GM19452 (cell line): Measurements from ENCODE around the gene TRAPPC10.
A peak's percentile ranks its signal among the peaks of the same experiment; 100 is the strongest.

ENCODE experiments used
- ATAC-seq: cut with Tn5 transposase; IDR thresholded peaks from one replicate; pipeline ENCODE4 v1.9.1; 2021; ENCODE audit not compliant: unreplicated experiment

Gene TRAPPC10

GRCh38 chr21:44011579-44012473 is at the start of gene TRAPPC10:
TRAPPC10 (plus strand) TSS chr21:44012309; CDS start chr21:44012494, 185 bp downstream.
- ATAC-seq, result peak; percentile 69

DNA sequence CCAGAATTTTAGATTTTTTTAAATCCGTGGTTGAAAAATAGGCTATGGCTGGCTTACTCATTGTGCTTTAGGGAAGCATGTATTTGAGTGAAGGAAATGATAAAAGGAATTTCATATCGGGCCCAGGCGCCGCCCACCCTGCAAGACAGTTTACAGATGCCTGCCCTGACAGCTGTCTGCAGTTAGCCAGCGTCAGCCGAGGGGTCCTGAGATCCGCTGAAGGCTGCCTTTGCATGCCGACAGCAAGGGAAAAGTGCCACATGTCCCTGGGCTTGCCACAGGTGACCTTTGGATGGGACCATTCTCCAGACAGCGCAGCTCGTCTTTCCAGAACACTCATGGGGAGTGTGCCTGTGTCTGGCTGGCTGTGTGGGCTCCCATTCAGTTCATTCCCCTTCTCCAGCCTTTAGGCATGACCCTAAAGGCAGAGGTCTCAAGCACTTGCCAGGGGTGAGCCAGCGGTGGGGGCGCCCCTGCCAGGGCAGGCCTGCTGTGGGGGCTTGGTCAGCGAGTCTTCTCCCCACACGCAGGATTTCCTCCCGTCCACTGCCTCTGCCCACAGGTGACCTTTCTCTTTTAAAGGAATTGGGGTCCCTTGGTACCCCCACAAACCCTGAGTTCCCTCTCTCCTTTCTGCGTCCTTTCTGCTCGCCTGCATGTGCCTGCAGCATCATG is 46.1 kb upstream of the TRAPPC10 start:
- ATAC-seq, result no peak

GRCh38 chr21:43966946-43967512 is 45.1 kb upstream of the TRAPPC10 start:
- no peak for ATAC-seq

DNA sequence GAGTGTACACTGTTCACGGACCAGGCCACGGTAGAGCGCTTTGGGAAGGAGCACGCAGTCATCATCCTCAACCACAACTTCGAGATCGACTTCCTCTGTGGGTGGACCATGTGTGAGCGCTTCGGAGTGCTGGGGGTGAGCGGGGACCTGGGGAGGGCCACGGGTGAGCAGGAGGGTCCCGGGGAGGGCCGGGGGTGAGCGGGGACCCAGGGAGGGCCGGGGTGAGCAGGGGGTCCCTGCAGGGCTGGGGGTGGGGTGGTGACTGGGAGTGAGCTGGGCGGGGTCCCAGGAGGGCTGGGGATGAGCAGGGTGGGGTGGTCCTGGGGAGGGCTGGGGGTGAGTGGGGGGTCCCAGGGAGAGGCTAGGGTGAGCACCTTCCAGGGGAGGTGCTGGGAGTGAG is 44.1 kb upstream of the TRAPPC10 start:
- ATAC-seq, result no peak

DNA sequence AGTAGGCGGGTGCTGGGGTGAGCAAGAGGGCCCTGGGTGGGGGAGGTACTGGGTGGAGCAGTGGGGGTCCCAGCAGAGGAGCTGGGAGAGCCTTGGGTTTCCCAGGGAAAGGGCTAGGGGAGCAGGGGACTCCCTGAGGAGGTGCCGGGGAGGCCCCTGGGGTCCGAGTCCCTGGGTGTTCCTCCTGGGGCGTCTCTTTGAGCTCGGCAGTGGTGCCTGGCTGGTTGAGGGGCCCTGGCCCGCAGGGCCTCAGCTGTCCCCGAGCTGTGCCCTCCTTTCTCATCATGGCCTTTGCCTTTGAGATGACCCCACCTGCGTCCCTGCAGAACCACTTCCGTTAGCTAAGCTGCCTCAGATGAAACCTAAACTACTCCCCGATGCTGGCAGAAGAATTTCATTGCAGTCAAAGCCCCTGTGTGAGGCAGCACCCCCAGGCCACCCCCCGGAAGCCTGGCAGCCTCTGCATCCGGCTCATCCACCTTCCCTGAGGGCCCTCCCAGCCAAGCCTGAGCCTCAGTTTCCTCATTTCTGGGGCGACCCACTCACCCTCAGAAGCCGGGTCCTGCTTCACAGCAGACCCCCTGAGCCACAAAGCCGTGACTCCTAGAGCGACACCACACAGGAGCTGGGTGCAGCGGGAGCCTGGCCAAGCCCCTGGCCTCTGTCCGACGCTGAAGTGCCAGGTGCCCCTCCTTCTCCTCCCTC is 43.5 kb upstream of the TRAPPC10 start:
- no peak for ATAC-seq

GRCh38 chr21:43969115-43969444 is 43.0 kb upstream of the TRAPPC10 start:
- no peak for ATAC-seq

- ATAC-seq, result no peak
Measured at GRCh38 chr21:43970551-43970950, 41.6 kb upstream of the TRAPPC10 start.

DNA sequence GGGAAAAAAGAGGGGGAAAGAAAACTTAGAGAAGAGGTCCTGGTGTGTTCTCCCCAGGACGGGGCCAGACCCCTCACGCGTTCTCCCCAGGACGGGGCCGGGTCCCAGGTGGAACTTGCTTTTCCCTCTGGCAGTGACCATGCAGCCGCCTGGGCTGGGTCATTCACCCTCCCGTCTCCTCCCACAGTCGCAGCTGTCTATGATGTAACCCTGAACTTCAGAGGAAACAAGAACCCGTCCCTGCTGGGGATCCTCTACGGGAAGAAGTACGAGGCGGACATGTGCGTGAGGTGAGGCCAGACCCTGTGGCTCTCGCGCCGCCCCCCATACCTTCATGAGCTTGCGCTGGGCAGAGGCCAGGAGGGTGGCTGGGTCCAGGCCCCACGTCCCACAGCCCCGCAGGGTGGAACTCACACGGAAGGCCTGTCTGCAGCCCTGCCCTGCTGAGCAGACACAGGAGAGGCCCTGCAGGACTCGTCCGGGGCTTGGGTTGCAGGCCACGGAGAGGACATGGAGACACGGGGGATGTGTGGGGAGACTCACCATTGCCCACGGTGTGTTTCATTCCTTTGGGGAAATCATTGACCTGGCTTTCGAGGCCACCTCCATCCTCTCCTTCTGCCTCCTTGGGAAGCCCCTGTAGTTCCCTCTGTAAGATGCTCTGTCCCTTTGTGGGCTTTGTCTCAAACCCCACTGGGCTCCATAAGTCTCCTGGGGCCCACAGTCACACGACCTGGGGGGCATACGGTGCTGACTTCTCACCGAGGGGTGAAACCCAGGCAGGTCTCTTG is 40.7 kb upstream of the TRAPPC10 start:
- ATAC-seq, result no peak

GRCh38 chr21:43971992-43972255 is 40.2 kb upstream of the TRAPPC10 start:
- ATAC-seq, result no peak

DNA sequence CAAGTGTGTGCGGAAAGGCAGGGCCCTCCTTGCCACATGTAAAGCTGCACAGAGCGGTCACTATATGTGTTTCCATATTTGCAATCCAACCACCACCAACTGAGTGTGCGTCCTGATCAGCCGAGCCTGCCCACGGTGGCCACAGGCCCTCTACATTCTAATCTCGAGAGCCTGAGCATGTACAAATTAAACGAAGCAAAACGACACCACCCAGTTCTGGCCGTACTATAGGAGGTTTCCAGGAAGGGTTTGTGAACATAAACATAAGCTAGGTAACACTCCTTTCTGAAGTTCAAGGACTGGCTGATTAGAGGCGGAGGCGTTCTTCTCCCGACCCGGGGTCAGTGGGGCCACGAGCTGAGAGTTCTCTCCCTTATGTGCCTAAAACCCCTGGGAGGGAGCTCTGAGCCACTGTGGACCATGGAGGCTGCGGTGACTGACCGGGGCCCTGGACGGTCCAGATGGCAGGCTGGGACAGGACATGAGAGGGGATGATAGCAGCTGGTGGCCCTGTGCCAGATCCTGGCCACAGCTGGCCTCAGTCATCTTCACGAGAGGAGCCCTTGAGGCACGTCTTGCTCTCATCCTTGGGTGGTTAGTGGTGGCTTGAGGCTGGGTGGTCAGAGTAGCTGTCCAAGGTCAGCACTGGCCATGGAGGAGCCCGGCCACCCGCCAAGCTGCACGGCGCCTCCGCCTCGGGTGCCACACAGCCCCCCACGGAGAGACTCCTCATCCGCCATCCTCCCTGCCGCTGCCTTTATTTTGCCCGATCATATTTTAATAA is 39.1 kb upstream of the TRAPPC10 start:
- ATAC-seq, result no peak

DNA sequence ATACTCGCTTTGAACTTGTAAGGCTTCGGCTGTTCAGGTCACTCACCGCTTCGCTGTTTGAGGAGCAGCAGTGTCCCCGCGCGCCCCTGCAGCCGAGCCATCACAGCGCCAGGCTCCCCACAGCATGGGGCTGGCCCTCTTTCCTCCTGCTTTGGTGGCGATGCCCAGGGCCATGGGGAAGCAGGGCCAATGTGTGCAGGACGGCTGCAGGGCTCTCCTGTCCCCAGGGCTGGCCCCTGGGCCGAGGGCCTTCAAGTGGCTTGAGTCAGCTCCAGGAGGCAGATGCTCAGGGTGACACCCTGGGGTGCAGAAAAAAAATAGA is 38.5 kb upstream of the TRAPPC10 start:
- no peak for ATAC-seq

- ATAC-seq, result no peak
Measured at GRCh38 chr21:43974791-43975468, 37.2 kb upstream of the TRAPPC10 start.

DNA sequence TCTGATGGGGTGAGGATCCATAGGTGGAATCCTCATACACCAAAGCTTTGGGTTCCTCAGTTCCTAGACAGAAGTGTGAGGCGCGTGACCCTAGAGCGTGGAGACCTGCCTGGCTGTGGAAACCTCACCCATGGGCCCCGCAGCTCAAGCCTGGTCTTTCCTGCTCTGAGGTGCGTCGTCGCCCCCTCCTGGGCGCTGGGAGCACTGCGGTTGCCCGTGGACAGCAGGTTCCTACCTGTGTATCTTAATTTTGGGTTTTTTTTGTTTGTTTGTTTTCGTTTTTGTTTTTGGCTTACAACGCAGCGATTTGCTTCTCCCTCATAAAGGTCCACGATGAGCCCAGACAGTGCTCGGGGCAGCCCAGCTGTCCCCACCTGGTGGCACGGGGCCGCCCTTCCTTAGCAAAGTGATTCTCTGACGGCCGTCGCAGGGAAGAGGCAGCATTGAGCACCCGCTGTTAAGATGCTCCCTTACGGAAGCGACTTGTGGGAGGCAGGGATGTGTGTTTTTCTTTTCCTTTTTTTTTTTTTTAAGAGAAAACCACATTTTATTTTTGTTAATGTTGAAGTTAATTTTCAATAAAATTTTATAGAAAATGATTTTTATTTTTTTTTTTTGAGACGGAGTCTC is 36.5 kb upstream of the TRAPPC10 start:
- ATAC-seq, result no peak

- ATAC-seq, result no peak
Measured at GRCh38 chr21:43976661-43977060, 35.4 kb upstream of the TRAPPC10 start.

DNA sequence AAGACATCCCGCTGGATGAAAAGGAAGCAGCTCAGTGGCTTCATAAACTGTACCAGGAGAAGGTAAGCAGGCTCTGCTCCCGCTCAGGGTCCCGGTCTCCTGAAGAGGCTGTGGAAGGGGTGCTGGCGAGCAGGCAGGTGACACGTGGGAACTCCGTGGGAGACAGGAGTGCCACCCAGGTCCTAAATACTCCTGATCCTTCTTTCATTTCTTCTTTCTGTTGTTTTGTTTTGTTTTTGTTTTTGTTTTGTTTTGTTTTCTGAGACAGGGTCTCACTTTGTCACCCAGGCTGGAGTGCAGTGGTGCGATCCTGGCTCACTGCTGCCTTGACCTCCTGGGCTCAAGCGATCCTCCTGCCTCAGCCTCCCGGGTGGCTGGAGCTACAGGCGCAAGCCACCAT is 34.0 kb upstream of the TRAPPC10 start:
- ATAC-seq, result no peak

DNA sequence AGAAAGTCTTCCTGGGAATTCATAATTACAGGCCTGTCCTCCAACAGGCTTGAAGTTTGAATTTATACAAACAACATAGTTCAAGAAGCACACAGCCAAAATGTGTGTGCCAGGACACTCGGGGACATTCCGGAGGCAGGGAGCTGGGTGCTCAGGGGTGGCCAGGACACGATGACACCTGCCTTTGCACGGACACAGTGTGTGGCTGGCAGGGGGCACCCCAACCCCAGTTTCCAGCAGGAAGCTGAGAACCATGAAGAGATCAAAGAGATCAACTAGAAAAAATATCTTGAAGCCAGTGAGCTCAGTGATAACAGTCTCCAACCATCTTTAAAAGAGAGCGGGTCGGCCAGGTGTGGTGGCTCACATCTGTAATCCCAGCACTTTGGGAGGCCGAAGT is 32.5 kb upstream of the TRAPPC10 start:
- no peak for ATAC-seq

GRCh38 chr21:43981151-43981870 is 30.8 kb upstream of the TRAPPC10 start:
- no peak for ATAC-seq

- ATAC-seq, result no peak
Measured at GRCh38 chr21:43981871-43982210, 30.3 kb upstream of the TRAPPC10 start.
